K562 (cell line): ENCODE data around the gene ADM5. TPM values are rescaled to one million over a fixed set of nuclear protein-coding genes. Genes with fewer than 3 reads are reported as not detected.

Experiments used
- CHD1 ChIP-seq: fragments of 200-600 bp; sonication (generic); IDR thresholded peaks from one replicate; pipeline ENCODE4 v1.6.1; 2012; ENCODE audit warnings: mild to moderate bottlenecking, moderate library complexity, low read length, inconsistent platforms
- CREM ChIP-seq: IDR thresholded peaks from 2 replicates; pipeline ENCODE4 v1.6.1; 2014; ENCODE audit warnings: antibody characterized with exemption, low read depth
- CXXC5 ChIP-seq: fragments of 250-450 bp; sonication (Bioruptor Pico); IDR thresholded peaks from 2 replicates; pipeline ENCODE4 v1.8.0; 2022; ENCODE audit warnings: inconsistent platforms, mild to moderate bottlenecking, moderate library complexity
- GABPA ChIP-seq: fragments of 200-800 bp; sonication (Bioruptor generic); conservative IDR thresholded peaks from 2 replicates; pipeline ENCODE4 v1.6.1; 2016; ENCODE audit warnings: low read depth, missing genetic modification characterization, missing compliant biosample characterization
- HMGXB4 ChIP-seq: sonication (generic); formaldehyde crosslinking; IDR thresholded peaks from 2 replicates; pipeline ENCODE4 v1.8.1; 2023; ENCODE audit warnings: mild to moderate bottlenecking, missing genetic modification reagents
- REST ChIP-seq, 2 experiments: fragments of 450-650 bp; formaldehyde crosslinking in 1 of 2; IDR thresholded peaks; 2 replicates each; pipeline versions ENCODE4 v1.4.0 to v1.6.1; 2014 to 2020; ENCODE audit warnings: mild to moderate bottlenecking in 2 of 2, borderline replicate concordance in 1 of 2, low read depth in 1 of 2
- polyA plus RNA-seq, 8 experiments: library from polyadenylated mRNA; depleted of rRNA in 4 of 8; stranded (reverse) in 5 of 8; unstranded in 3 of 8; fragments of >200 nt; fragmentation: Nextera tagmentation in 2 of 8; fragmentation: Illumina TruSeq in 1 of 8; extraction: Ambion mirVana in 2 of 8; extraction: Trizol in 1 of 8; gene quantifications; 2 replicates each; pipeline versions ENCODE4 v1.2.1 to v1.2.3, GENCODE V29; 2011 to 2014; ENCODE audit warnings: inconsistent platforms in 1 of 8, missing spikeins in 1 of 8
- total RNA-seq, 7 experiments: library from RNA; depleted of rRNA in 6 of 7; stranded (reverse); fragments of >200 nt in 6 of 7; fragmentation: Illumina TruSeq in 2 of 7; extraction: Trizol in 2 of 7; gene quantifications; 2 replicates each; pipeline versions ENCODE4 v1.2.1 to v1.2.3, GENCODE V29; 2011 to 2021; ENCODE audit warnings: low replicate concordance in 1 of 7

ADM5 gene
- total and polyA plus RNA-seq, 9 of the 15 experiments (the other 6 are each of a cell fraction or from before 2014, with no cell fraction given) = 0.13 to 8.4 (median 2.0) TPM; not detected in 1

- TF ChIP-seq REST (IDR thresholded peaks at IDR 0.05; ENCODE audit: borderline replicate concordance) (no peak), REST (CRISPR knock-in tag; IDR thresholded peaks at IDR 0.05; ENCODE audit: low read depth) (peak; percentile 77; the same call in 1 of the 2 replicates), CHD1 (peak; percentile 98), CREM (peak; percentile 30; the same call in 1 of the 2 replicates), HMGXB4 (CRISPR knock-in tag) (peak; percentile 57; the same call in 1 of the 2 replicates), GABPA (peak; percentile 62), CXXC5 (peak; percentile 25)
Observed at GRCh38 chr19:49677231-49677900, 12.0 kb upstream of the ADM5 start, which contains the start of gene PRMT1 (continued).
